ENCODE measurements around the gene SMIM35.
"Not testable (repeated sequence)": the region's sequence is repeated elsewhere in the genome, so short reads cannot be mapped to it uniquely, and the experiment has no call there.

SMIM35 gene

GRCh38 chr11:118027694-118028093, 59.1 kb downstream of the SMIM35 start:
- DNase-seq (ENCODE audit: low spot score): no peak

DNA sequence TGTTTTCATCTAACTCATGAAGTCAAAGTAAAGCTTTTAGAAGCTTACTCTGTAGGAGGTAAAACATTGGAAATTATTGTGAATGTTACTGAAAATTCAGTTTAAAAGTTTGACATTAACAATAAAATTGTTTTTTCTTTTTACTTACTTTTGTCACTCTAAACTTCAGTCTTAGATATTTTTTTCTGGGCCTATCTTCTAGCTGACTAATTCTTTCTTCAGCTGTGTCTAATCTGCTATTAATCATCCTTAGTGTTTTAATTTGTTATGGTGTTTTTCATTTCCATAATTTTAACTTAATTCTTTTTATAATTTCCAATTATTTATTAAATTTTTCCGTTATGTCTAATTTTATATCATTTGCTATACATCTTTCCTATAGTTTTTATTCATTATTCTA, 65.6 kb downstream of the SMIM35 start:
- no peak for DNase-seq (ENCODE audit: low spot score)

- no peak for DNase-seq (ENCODE audit: low spot score)
Observed at GRCh38 chr11:118018401-118018800, 68.4 kb downstream of the SMIM35 start.

GRCh38 chr11:118017631-118018315, 69.0 kb downstream of the SMIM35 start:
- DNase-seq (ENCODE audit: low spot score): no peak

DNA sequence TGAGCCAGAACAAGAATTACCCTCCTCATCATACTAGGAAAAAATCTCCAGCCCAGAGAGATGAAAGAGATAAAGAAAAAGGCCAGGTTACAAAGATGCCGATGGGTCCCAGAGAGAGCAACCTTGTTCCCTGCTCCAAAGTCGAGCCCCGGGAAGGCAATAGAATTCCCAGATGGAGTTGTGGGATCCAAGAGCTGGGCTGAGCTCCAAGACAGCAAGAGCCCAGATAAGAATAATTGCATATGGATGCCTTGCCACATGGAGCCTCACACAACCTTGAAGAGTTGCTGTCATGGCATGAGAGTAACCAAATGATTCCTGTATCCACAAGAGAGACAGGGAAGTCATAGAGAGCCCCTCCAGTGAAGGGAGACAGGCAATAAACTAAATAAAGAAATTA, 69.7 kb downstream of the SMIM35 start:
- no peak for DNase-seq (ENCODE audit: low spot score)

GRCh38 chr11:118016104-118016503, 70.7 kb downstream of the SMIM35 start:
- no peak for DNase-seq (ENCODE audit: low spot score)

DNA sequence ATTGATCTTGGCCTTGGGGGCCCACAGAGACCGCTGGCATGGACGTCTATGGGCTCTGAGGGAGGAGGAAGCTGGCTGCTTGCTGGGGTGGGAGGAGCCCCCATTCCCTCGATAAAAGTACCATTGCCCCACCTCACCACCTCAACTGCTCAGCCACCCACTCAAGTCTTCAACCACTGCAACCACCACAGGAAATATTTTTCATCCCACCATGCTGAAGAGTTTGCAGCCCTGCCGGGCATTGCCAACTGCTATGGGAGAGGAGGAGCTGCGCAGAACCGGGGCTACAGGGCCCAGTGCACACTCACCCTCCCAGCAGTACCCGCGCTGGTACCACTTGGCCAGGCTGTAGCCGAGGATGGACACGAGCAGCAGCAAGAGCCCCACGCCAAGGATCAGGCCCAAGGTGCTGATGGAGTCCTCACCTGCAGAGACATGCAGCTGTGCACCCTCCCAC, 71.3 kb downstream of the SMIM35 start:
- DNase-seq (ENCODE audit: low spot score): no peak

DNA sequence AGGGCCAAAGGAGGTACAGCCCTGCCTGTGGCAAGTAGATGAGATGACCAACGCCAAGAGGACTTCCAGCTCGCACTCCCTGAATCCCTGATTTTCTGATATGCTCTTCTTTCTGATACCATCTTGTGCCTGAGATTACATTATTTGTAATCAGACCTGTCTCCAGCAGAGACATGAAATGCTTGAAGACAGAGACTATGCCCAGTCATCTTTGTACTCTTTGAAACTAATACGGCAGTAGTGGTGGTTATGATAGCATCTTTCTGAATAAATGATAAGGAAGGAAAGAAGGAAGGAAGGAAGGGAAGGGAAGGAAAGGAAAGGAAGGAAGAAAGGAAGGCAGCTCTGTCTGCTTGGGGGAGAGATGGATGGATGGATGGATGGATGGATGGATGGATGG, 72.7 kb downstream of the SMIM35 start:
- DNase-seq (ENCODE audit: low spot score): no peak

- peak; percentile 36 for DNase-seq (ENCODE audit: low spot score)
Observed at GRCh38 chr11:118012083-118012669, 74.6 kb downstream of the SMIM35 start.

- DNase-seq (ENCODE audit: low spot score): no peak
Observed at GRCh38 chr11:118010738-118011461, 75.9 kb downstream of the SMIM35 start.

DNA sequence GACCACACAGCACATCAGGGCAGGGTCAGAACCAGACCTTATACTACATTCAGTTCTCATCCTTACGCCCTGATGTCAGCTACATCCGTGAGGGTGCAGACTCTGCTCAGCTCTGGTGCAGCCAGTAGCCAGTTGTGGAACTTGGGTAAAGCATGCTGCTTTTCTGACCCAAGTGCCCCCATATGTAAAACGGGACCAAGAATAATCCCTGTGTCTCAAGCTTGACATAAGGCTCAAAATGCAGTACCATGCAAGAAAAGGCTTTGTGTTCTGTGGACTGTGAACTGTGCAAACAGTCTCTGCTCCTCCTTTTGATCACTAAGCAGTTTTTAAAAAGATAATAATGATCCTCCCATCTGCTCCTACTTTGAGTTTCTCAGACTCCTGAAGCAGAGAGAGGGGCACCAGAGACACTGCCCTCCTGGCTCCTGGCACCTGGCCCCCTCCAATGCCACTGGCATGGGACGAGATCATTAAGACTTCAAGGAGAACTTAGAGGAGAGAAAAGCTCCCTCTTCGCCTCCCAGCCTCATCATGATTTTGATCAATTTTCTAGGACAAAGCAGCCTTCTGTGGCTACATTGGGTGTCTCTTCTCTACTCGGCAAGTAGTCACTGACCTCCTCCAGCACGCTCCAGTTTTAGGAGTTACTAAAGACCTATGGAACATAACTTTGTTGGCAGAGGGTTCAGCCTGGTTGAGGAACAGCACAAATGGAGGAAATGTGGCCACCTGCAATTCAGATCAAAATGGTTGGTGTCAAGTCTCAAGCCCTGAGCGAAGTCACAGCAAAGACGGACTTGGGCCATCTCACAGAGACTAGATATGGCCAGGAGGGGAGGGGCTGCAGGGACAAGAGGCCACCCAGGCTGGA, 76.7 kb downstream of the SMIM35 start:
- no peak for DNase-seq (ENCODE audit: low spot score)

DNA sequence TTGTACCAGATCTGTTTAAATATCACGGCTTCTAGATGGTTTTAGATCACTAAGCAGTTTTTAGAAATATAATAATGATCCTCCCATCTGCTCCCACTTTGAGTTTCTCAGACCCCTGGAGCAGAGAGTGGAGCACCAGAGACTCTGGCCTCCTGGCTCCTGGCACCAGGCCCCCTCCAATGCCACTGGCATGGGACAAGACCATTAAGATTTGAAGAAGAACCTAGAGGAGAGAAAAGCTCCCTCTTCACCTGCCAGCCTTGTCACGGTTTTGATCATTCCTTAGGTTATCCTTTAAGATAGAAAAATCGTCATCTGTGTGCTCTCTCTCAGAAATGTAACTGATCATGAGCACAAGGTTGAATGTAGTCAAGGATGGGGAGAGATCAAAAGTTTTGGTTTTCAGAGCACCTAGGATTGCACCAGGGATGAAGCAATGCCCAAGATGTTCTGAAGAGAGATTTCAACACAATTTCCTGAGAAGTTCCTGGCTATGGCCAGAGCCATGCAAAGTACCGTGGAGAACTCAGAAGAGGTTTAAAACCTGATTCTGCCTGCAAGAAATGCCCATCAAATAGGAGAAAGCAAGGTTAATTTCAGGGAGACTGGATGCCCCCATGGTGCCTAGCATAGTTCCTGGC, 78.4 kb downstream of the SMIM35 start:
- no peak for DNase-seq (ENCODE audit: low spot score)

DNA sequence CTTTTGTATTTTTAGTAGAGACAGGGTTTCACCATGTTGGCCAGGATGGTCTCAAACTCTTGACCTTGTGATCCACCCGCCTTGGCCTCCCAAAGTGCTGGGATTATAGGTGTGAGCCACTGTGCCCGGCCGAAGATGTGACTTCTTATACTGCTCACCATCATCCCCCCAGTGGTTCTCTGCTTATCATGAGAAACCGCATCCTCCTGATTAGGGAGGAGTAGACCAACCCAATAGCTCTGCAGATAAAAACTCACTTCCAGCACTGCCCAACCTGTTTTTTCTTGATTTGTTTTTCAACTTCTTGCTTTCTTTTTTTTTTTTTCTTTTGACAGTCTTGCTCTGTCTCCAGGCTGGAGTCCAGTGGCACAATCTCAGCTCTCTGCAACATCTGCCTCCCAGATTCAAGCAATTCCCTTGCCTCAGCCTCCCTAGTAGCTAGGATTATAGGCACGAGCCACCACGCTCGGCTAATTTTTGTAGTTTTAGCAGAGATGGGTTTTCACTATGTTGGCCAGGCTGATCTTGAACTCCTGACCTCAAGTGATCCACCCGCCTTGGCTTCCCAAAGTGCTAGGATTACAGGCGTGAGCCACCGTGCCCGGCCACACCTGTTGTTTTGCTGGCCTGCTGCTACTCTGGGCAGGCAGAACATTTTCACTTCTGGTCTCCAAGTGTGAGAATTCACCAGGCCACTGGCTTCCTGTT, 79.0 kb downstream of the SMIM35 start:
- not testable (repeated sequence) for DNase-seq (ENCODE audit: low spot score)

- DNase-seq (ENCODE audit: low spot score): no peak
Observed at GRCh38 chr11:118007040-118007439, 79.7 kb downstream of the SMIM35 start.

GRCh38 chr11:118006153-118006534, 80.6 kb downstream of the SMIM35 start:
- no peak for DNase-seq (ENCODE audit: low spot score)

GRCh38 chr11:118005224-118006152, 81.3 kb downstream of the SMIM35 start:
- no peak for DNase-seq (ENCODE audit: low spot score)

- no peak for DNase-seq (ENCODE audit: low spot score)
Observed at GRCh38 chr11:118004543-118005223, 82.1 kb downstream of the SMIM35 start.

DNA sequence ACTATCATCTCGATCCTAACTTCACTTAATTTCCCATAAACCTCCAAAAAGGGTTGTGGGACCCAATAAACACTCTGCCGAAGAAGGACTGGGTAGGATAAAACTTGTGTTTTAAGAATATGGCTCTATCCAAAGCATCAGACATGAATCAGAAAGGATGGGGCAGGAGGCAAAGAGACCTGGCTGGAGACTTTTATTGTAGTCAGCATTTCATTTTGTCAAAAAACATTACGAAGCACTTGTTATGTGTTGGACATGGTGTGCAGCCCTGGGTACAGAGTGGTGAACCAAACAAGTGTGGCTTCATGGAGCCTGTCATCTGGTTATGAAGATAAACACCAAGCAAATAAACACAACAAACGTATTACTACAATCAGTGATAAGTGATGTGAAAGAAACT, 83.3 kb downstream of the SMIM35 start:
- no peak for DNase-seq (ENCODE audit: low spot score)

Data from AG20443 (cell line).